Central memory CD8-positive, alpha-beta T cell (primary cell): ENCODE results near the gene KATNB1.
A peak's percentile ranks its signal among the peaks of the same experiment; 100 is the strongest.
"Not testable (repeated sequence)": the region's sequence is repeated elsewhere in the genome, so short reads cannot be mapped to it uniquely, and the experiment has no call there.

Experiments
- ATAC-seq: fragments of 150-1000 bp; cut with Tn5 transposase; replicated peaks from 2 replicates; pipeline ENCODE4 v1.10.0; 2022; ENCODE audit warnings: mild to moderate bottlenecking, moderate FRiP score, moderate number of reproducible peaks; ENCODE audit not compliant: poor library complexity, severe bottlenecking; ENCODE audit errors: extremely low read depth
- DNase-seq, 2 donors: peaks; one replicate each; pipeline ENCODE4 v3.0.0; 2021; ENCODE audit warnings: low spot score in 2 of 2
- H3K27ac Mint-ChIP-seq: one replicate; pipeline ENCODE4 v1.8.0; 2022; ENCODE audit warnings: low read depth, mild to moderate bottlenecking, moderate library complexity, mixed read lengths
- H3K27me3 Mint-ChIP-seq: one replicate; pipeline ENCODE4 v1.8.0; 2022; ENCODE audit warnings: mixed read lengths
- H3K36me3 Mint-ChIP-seq: one replicate; pipeline ENCODE4 v1.8.0; 2022; ENCODE audit warnings: mild to moderate bottlenecking, moderate library complexity, mixed read lengths; ENCODE audit not compliant: insufficient read depth
- H3K4me1 Mint-ChIP-seq: one replicate; pipeline ENCODE4 v1.8.0; 2022; ENCODE audit warnings: mixed read lengths
- H3K4me3 Mint-ChIP-seq: one replicate; pipeline ENCODE4 v1.8.0; 2022; ENCODE audit warnings: mild to moderate bottlenecking, moderate library complexity, mixed read lengths
- H3K9me3 Mint-ChIP-seq: one replicate; pipeline ENCODE4 v1.8.0; 2022; ENCODE audit warnings: mixed read lengths

The KATNB1 gene

DNA sequence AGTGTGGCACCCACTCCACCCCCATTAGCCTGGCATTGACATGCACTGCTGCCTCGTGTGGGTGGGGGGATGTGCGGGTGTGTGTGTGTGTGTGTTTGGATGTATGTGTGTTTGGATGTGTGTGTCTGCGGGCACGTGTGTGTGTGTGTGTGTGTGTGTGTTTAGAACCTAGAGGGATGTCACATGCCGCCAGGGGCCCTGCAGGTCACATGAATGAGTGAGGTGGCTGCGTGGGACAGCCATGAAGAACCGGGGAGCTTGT lies 9.0 kb downstream of the KATNB1 start:
- no peaks in the 10 kb centered on the region for H3K27me3 Mint-ChIP-seq
- H3K4me1 Mint-ChIP-seq = no peaks in the 10 kb centered on the region
- ATAC-seq (no peak), DNase-seq (no peak)
- H3K27ac Mint-ChIP-seq = no peak overlapping the region
- H3K36me3 Mint-ChIP-seq = peaks cover 11% of the 10 kb centered on the region
- no peak overlapping the region for H3K4me3 Mint-ChIP-seq
- no peaks in the 10 kb centered on the region for H3K9me3 Mint-ChIP-seq

DNA sequence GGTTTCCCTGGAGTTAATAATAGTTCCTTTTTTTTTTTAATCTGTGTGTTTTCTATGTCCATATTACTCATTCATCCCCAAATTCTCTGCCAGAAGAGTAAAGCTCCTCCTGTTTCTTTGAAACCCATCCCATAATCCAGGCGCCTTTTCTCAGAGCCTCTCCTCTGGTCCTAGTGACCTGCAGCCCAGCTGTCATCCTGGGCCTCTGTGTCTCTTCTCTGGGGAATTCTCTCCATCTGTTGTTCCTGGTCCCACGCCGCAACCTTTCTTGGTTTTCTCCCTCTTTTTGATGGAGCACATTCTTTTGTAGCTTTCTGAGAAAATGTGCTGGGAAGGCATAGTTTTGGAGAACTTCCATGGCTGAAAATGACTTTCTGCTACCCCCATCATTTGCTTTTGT lies 10.2 kb downstream of the KATNB1 start:
- DNase-seq = no peak
- no peaks in the 10 kb centered on the region for H3K27me3 Mint-ChIP-seq
- no peak overlapping the region for H3K27ac Mint-ChIP-seq
- peaks cover 6% of the 10 kb centered on the region for H3K4me1 Mint-ChIP-seq
- no peaks in the 10 kb centered on the region for H3K9me3 Mint-ChIP-seq
- ATAC-seq = no peak
- H3K36me3 Mint-ChIP-seq = peaks cover 12% of the 10 kb centered on the region
- H3K4me3 Mint-ChIP-seq = no peak overlapping the region

DNA sequence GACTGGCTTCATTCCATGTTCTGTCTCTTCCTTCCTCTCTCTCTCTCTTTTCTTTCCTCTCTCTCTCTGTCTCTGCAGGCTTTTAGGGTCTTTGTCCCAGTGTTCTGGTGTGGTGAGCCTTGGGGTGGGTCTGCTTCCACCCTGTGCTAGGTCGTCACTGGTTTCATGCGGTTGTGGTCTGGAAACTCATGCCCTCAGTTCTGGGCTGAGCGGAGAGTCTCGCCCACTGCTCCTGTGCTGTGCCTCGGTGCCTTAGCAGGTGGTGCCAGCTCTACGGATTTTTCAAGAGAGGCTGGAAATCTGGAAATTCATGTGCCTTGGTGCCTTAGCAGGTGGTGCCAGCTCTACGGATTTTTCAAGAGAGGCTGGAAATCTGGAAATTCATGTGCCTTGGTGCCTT lies 10.7 kb downstream of the KATNB1 start:
- peaks cover 13% of the 10 kb centered on the region for H3K36me3 Mint-ChIP-seq
- not testable (repeated sequence) for H3K27me3 Mint-ChIP-seq, H3K4me3 Mint-ChIP-seq, ATAC-seq, H3K9me3 Mint-ChIP-seq, H3K27ac Mint-ChIP-seq, DNase-seq, H3K4me1 Mint-ChIP-seq

DNA sequence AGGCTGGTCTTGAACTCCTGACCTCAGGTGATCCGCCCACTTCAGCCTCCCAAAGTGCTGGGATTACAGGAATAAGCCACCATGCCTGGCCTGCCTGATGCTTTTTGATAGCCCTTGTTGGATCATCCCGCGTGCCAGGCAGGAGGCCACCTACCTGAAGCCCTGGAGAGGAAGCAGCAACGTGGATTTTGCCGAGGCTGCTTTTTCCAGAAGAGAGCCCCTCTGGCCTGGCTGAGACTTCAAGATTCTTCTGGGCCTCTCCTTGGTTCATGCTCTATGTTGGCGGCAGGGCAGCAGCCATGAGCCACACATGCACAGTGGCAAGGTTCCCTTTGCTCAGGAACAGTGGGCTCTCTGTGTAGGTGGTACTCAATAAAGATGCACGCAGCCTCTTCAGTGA lies 11.5 kb downstream of the KATNB1 start:
- H3K4me1 Mint-ChIP-seq = peaks cover 6% of the 10 kb centered on the region
- no peak overlapping the region for H3K27ac Mint-ChIP-seq
- H3K4me3 Mint-ChIP-seq = no peak overlapping the region
- peaks cover 13% of the 10 kb centered on the region for H3K36me3 Mint-ChIP-seq
- H3K27me3 Mint-ChIP-seq = no peaks in the 10 kb centered on the region
- no peaks in the 10 kb centered on the region for H3K9me3 Mint-ChIP-seq
- DNase-seq (no peak), ATAC-seq (no peak)

DNA sequence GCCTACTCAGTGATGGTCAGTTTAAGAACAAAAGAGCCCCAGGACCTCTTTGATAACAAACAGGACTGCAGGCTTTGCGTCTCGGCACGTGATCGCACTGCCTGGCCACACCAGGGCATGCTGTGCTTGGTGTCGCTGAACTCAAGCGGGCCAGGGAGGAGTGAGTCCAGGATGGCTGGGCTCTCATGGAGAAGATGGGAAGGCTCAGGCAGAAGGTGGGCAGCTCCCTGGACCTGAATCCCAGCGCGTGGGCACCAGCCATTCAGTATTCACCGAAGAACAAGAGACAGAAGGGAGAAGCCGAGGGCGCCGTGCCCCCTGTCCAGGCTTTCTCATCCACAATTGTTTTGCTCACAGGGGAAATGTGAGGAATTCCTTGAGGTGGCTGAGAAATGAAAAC lies 11.9 kb downstream of the KATNB1 start:
- DNase-seq (no peak), ATAC-seq (no peak)
- H3K9me3 Mint-ChIP-seq = no peaks in the 10 kb centered on the region
- peaks cover 13% of the 10 kb centered on the region for H3K36me3 Mint-ChIP-seq
- no peak overlapping the region for H3K27ac Mint-ChIP-seq
- H3K27me3 Mint-ChIP-seq = no peaks in the 10 kb centered on the region
- peaks cover 6% of the 10 kb centered on the region for H3K4me1 Mint-ChIP-seq
- H3K4me3 Mint-ChIP-seq = no peak overlapping the region

- Mint-ChIP-seq H3K27ac (no peak overlapping the region), H3K36me3 (peaks cover 12% of the 10 kb centered on the region), H3K4me1 (peaks cover 6% of the 10 kb centered on the region), H3K27me3 (no peaks in the 10 kb centered on the region), H3K4me3 (no peak overlapping the region), H3K9me3 (no peaks in the 10 kb centered on the region)
- DNase-seq = no peak
- ATAC-seq = no peak
These were observed 12.4 kb downstream of the KATNB1 start for GRCh38 chr16:57747996-57748395.

DNA sequence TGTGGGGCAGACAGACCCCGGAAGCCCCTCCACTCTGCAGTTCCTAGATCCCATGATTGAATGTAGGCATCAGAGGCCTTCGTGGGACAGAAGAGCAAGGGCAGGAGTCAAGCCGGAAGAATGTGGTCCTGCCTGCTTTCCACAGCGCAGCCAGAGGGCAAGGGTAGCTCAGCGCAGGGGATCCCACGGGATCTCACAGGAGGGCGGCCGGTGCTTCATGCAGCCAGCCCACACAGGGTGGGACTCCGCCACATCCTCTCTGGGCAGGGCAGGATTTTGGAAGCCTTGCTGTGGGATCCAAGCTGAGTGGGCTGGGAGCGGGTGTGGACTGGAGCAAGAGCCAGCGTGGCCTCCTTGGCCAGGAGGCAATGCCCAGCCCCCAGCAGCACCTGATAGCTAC lies 13.0 kb downstream of the KATNB1 start:
- ATAC-seq (no peak), DNase-seq (no peak)
- Mint-ChIP-seq H3K36me3 (peaks cover 11% of the 10 kb centered on the region), H3K27ac (no peak overlapping the region), H3K4me3 (no peak overlapping the region), H3K4me1 (peaks cover 6% of the 10 kb centered on the region), H3K9me3 (no peaks in the 10 kb centered on the region), H3K27me3 (no peaks in the 10 kb centered on the region)

DNA sequence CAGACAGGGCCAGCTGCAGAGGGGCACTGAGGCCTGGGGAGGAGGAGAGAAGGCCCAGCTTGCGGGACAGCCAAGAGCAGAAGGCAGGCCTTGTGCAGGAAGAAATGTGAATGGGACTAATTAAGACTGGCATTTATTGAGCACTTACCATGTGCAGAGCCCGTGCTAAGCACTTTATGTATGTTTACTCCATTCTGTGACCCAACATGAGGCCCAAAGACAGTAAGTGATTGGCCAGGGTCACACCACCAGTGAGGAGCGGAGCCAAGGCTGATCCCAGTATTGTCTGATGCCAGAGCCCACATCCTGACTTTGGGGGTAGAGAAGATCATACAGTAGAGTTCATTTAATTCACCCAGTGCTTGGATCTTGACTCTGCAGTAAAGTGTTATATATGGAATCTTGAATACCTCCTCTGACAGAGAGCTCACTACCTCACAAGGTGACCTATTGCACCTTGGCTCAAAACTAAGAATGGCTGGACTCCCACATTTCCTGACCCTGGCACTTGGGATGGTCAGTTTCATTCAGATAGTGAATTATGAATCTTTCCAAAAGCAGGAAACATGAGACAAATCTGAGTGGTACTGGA lies 13.6 kb downstream of the KATNB1 start:
- no peak overlapping the region for H3K27ac Mint-ChIP-seq
- H3K9me3 Mint-ChIP-seq = no peaks in the 10 kb centered on the region
- DNase-seq (no peak), ATAC-seq (no peak)
- H3K27me3 Mint-ChIP-seq = no peaks in the 10 kb centered on the region
- no peak overlapping the region for H3K4me3 Mint-ChIP-seq
- peaks cover 6% of the 10 kb centered on the region for H3K4me1 Mint-ChIP-seq
- H3K36me3 Mint-ChIP-seq = peaks cover 11% of the 10 kb centered on the region

- DNase-seq (no peak), ATAC-seq (peak; percentile 54)
- no peak overlapping the region for H3K27ac Mint-ChIP-seq
- no peaks in the 10 kb centered on the region for H3K27me3 Mint-ChIP-seq
- peaks cover 10% of the 10 kb centered on the region for H3K36me3 Mint-ChIP-seq
- no peaks in the 10 kb centered on the region for H3K9me3 Mint-ChIP-seq
- peaks cover 6% of the 10 kb centered on the region for H3K4me1 Mint-ChIP-seq
- H3K4me3 Mint-ChIP-seq = no peak overlapping the region
These were observed 14.4 kb downstream of the KATNB1 start for GRCh38 chr16:57749856-57750452.

GRCh38 chr16:57750796-57751538 lies 15.4 kb downstream of the KATNB1 start:
- Mint-ChIP-seq H3K9me3 (no peaks in the 10 kb centered on the region), H3K27ac (peak overlapping the region; percentile 35), H3K27me3 (no peaks in the 10 kb centered on the region), H3K4me1 (peaks cover 6% of the 10 kb centered on the region), H3K4me3 (no peak overlapping the region), H3K36me3 (peaks cover 5% of the 10 kb centered on the region)
- no peak for DNase-seq
- ATAC-seq = no peak

- H3K9me3 Mint-ChIP-seq = no peaks in the 10 kb centered on the region
- DNase-seq (no peak), ATAC-seq (no peak)
- H3K4me3 Mint-ChIP-seq = no peak overlapping the region
- H3K4me1 Mint-ChIP-seq = peaks cover 6% of the 10 kb centered on the region
- H3K36me3 Mint-ChIP-seq = peaks cover 4% of the 10 kb centered on the region
- no peaks in the 10 kb centered on the region for H3K27me3 Mint-ChIP-seq
- peak overlapping the region; percentile 35 for H3K27ac Mint-ChIP-seq
These were observed 16.1 kb downstream of the KATNB1 start for GRCh38 chr16:57751539-57752202.

DNA sequence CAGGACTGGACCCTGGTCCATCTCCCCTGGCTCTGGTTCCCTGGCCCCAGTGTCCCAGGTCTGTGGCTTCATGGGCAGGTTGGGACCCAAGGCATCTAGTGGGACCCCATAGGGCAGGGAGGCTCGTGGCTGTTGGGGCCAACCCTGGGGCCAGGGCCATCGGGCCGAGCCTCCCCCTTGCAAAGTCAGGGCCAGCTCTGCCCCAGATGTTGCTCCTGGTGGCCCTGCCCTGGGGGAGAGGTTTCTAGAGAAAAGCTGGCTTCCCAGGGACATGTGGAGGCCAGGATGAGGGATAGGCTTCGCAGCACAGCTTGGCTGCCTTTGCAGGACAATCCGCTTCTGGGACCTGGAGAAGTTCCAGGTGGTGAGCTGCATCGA lies 16.6 kb downstream of the KATNB1 start:
- Mint-ChIP-seq H3K4me1 (peaks cover 6% of the 10 kb centered on the region), H3K4me3 (no peak overlapping the region), H3K36me3 (peaks cover 4% of the 10 kb centered on the region), H3K27ac (no peak overlapping the region), H3K9me3 (no peaks in the 10 kb centered on the region), H3K27me3 (no peaks in the 10 kb centered on the region)
- DNase-seq (no peak), ATAC-seq (no peak)
